GM23338 (cell line): ENCODE data around the gene SH2D1A. TPM values are rescaled to one million over a fixed set of nuclear protein-coding genes. Genes with fewer than 3 reads are reported as not detected.

Source experiments
- ATAC-seq: fragments of 200-7000 bp; cut with Tn5 transposase; 3 replicates; pipeline ENCODE4 v1.9.1; 2020
- DNase-seq: peaks from one replicate; pipeline ENCODE4 v3.0.0-alpha.2; 2015; ENCODE audit warnings: low spot score
- H2AFZ ChIP-seq: fragments of 200-600 bp; sonication (generic); 2 replicates; pipeline ENCODE4 v1.8.0; 2016; ENCODE audit warnings: antibody characterized with exemption, mild to moderate bottlenecking, moderate library complexity
- H3F3A ChIP-seq: fragments of 200-600 bp; sonication (generic); replicated peaks from 2 replicates; pipeline ENCODE4 v1.8.0; 2017; ENCODE audit warnings: antibody characterized with exemption, mixed run types, low read depth
- H3K27ac ChIP-seq: fragments of 200-600 bp; sonication (generic); 2 replicates; pipeline ENCODE4 v1.6.1; 2016; ENCODE audit warnings: low read depth
- H3K27me3 ChIP-seq: fragments of 200-600 bp; sonication (generic); 2 replicates; pipeline ENCODE4 v1.8.0; 2016; ENCODE audit warnings: mild to moderate bottlenecking, mixed run types, moderate library complexity; ENCODE audit not compliant: insufficient read depth
- H3K36me3 ChIP-seq: fragments of 200-600 bp; sonication (generic); 2 replicates; pipeline ENCODE4 v1.8.0; 2016; ENCODE audit warnings: mild to moderate bottlenecking; ENCODE audit not compliant: insufficient read depth
- H3K4me1 ChIP-seq: fragments of 200-600 bp; sonication (generic); 2 replicates; pipeline ENCODE4 v1.8.0; 2016; ENCODE audit warnings: mild to moderate bottlenecking, moderate library complexity; ENCODE audit not compliant: insufficient read depth
- H3K4me2 ChIP-seq: fragments of 200-600 bp; sonication (generic); 2 replicates; pipeline ENCODE4 v1.7.1; 2017; ENCODE audit warnings: mixed run types
- H3K4me3 ChIP-seq: fragments of 200-600 bp; sonication (generic); 2 replicates; pipeline ENCODE4 v1.6.1; 2016; ENCODE audit warnings: mixed run types
- H3K79me2 ChIP-seq: fragments of 200-600 bp; sonication (generic); replicated peaks from 2 replicates; pipeline ENCODE4 v1.8.0; 2017; ENCODE audit warnings: mild to moderate bottlenecking; ENCODE audit not compliant: insufficient read depth
- H3K9me2 ChIP-seq: fragments of 200-600 bp; sonication (generic); 2 replicates; pipeline ENCODE4 v1.8.0; 2017; ENCODE audit not compliant: insufficient read depth
- H4K20me1 ChIP-seq: fragments of 200-600 bp; sonication (generic); replicated peaks from 2 replicates; pipeline ENCODE4 v1.8.0; 2017; ENCODE audit warnings: mild to moderate bottlenecking; ENCODE audit not compliant: insufficient read depth
- H3K27ac Mint-ChIP-seq: 2 replicates; pipeline ENCODE4 v1.8.0; 2020; ENCODE audit warnings: inconsistent platforms, mild to moderate bottlenecking, moderate library complexity, mixed read lengths
- H3K27me3 Mint-ChIP-seq: 3 replicates; pipeline ENCODE4 v1.8.0; 2022; ENCODE audit warnings: low read depth, mild to moderate bottlenecking, moderate library complexity, mixed read lengths, inconsistent platforms; ENCODE audit not compliant: insufficient read depth, poor library complexity
- H3K36me3 Mint-ChIP-seq: 3 replicates; pipeline ENCODE4 v1.8.0; 2021; ENCODE audit warnings: low read depth, mild to moderate bottlenecking, inconsistent platforms, moderate library complexity, mixed read lengths
- H3K4me1 Mint-ChIP-seq: 3 replicates; pipeline ENCODE4 v1.8.0; 2020; ENCODE audit warnings: mild to moderate bottlenecking, inconsistent platforms, mixed read lengths
- H3K4me3 Mint-ChIP-seq: 3 replicates; pipeline ENCODE4 v1.8.0; 2021; ENCODE audit warnings: moderate library complexity, mild to moderate bottlenecking, inconsistent platforms, mixed read lengths
- H3K9me3 Mint-ChIP-seq: 3 replicates; pipeline ENCODE4 v1.8.0; 2020; ENCODE audit warnings: moderate library complexity, mild to moderate bottlenecking, inconsistent platforms, mixed read lengths
- CREB1 ChIP-seq: fragments of 250-450 bp; sonication (Bioruptor Pico); IDR thresholded peaks from 2 replicates; pipeline ENCODE4 v1.5.0; 2020; ENCODE audit warnings: low read depth, mild to moderate bottlenecking, moderate library complexity
- EZH2phosphoT487 ChIP-seq: fragments of 200-600 bp; sonication (generic); IDR thresholded peaks from one replicate; pipeline ENCODE4 v1.8.1; 2018; ENCODE audit warnings: antibody characterized with exemption; ENCODE audit not compliant: unreplicated experiment
- JUNB ChIP-seq: IDR thresholded peaks from one replicate; pipeline ENCODE4 v1.6.1; 2016; ENCODE audit warnings: antibody characterized with exemption; ENCODE audit not compliant: unreplicated experiment
- POLR2AphosphoS5 ChIP-seq: IDR thresholded peaks from 2 replicates; pipeline ENCODE4 v1.6.1; 2016; ENCODE audit warnings: antibody characterized with exemption, low read depth
- ZNF114 ChIP-seq: fragments of 250-450 bp; sonication (Bioruptor Pico); IDR thresholded peaks from 2 replicates; pipeline ENCODE4 v1.5.0; 2020; ENCODE audit warnings: mild to moderate bottlenecking, moderate library complexity
- ZNF331 ChIP-seq: fragments of 250-450 bp; sonication (Bioruptor Pico); IDR thresholded peaks from 2 replicates; pipeline ENCODE4 v1.5.0; 2020; ENCODE audit warnings: low read depth, mild to moderate bottlenecking, moderate library complexity
- polyA plus RNA-seq: library from polyadenylated mRNA; unstranded; fragments of >200 nt; fragmentation: Nextera tagmentation; extraction: Ambion mirVana; gene quantifications from 2 replicates; pipeline ENCODE4 v1.2.1, GENCODE V29; 2016
- total RNA-seq: library from RNA; depleted of rRNA; stranded (reverse); fragments of >200 nt; shearing (Covaris generic); gene quantifications from 2 replicates; pipeline ENCODE4 v1.2.3, GENCODE V29; 2014
- TF ChIP-seq, protein P1 (sequence below): IDR thresholded peaks from 2 replicates; pipeline ENCODE4 v1.6.1; 2016; ENCODE audit warnings: antibody characterized with exemption
- TF ChIP-seq, protein P2 (sequence below): IDR thresholded peaks from one replicate; pipeline ENCODE4 v1.6.1; 2018; ENCODE audit warnings: antibody characterized with exemption; ENCODE audit not compliant: unreplicated experiment
- TF ChIP-seq, protein P3 (sequence below): fragments of 250-450 bp; sonication (Bioruptor Pico); IDR thresholded peaks from 2 replicates; pipeline ENCODE4 v1.5.0; 2020; ENCODE audit warnings: mild to moderate bottlenecking, moderate library complexity
- TF ChIP-seq, protein P4 (sequence below), 2 experiments: fragments of 200-600 bp in 1 of 2; sonication (generic) in 1 of 2; conservative IDR thresholded peaks; 2 replicates each; pipeline versions ENCODE4 v1.5.1 to v1.6.1; 2016 to 2017; ENCODE audit warnings: antibody characterized with exemption in 2 of 2, low read depth in 2 of 2, mild to moderate bottlenecking in 2 of 2, moderate library complexity in 1 of 2

Gene SH2D1A
- total and polyA plus RNA-seq, 2 experiments from 2014 or later = not detected

GRCh38 chrX:124328765-124329164, 17.6 kb upstream of the SH2D1A start:
- H2AFZ ChIP-seq = no peak overlapping the region
- H3K36me3 Mint-ChIP-seq = no peaks in the 10 kb centered on the region
- DNase-seq (no peak), ATAC-seq (no peak)
- H3F3A ChIP-seq = no peaks in the 10 kb centered on the region
- H3K27me3 Mint-ChIP-seq = no peaks in the 10 kb centered on the region
- H3K9me3 Mint-ChIP-seq = no peaks in the 10 kb centered on the region
- TF ChIP-seq JUNB = no peak
- TF ChIP-seq, protein P1, sequence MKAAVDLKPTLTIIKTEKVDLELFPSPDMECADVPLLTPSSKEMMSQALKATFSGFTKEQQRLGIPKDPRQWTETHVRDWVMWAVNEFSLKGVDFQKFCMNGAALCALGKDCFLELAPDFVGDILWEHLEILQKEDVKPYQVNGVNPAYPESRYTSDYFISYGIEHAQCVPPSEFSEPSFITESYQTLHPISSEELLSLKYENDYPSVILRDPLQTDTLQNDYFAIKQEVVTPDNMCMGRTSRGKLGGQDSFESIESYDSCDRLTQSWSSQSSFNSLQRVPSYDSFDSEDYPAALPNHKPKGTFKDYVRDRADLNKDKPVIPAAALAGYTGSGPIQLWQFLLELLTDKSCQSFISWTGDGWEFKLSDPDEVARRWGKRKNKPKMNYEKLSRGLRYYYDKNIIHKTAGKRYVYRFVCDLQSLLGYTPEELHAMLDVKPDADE = no peak
- TF ChIP-seq POLR2AphosphoS5 = no peak
- no peak for TF ChIP-seq CREB1
- no peak for TF ChIP-seq ZNF331 (CRISPR knock-in tag)
- no peak for TF ChIP-seq EZH2phosphoT487
- TF ChIP-seq, protein P2, sequence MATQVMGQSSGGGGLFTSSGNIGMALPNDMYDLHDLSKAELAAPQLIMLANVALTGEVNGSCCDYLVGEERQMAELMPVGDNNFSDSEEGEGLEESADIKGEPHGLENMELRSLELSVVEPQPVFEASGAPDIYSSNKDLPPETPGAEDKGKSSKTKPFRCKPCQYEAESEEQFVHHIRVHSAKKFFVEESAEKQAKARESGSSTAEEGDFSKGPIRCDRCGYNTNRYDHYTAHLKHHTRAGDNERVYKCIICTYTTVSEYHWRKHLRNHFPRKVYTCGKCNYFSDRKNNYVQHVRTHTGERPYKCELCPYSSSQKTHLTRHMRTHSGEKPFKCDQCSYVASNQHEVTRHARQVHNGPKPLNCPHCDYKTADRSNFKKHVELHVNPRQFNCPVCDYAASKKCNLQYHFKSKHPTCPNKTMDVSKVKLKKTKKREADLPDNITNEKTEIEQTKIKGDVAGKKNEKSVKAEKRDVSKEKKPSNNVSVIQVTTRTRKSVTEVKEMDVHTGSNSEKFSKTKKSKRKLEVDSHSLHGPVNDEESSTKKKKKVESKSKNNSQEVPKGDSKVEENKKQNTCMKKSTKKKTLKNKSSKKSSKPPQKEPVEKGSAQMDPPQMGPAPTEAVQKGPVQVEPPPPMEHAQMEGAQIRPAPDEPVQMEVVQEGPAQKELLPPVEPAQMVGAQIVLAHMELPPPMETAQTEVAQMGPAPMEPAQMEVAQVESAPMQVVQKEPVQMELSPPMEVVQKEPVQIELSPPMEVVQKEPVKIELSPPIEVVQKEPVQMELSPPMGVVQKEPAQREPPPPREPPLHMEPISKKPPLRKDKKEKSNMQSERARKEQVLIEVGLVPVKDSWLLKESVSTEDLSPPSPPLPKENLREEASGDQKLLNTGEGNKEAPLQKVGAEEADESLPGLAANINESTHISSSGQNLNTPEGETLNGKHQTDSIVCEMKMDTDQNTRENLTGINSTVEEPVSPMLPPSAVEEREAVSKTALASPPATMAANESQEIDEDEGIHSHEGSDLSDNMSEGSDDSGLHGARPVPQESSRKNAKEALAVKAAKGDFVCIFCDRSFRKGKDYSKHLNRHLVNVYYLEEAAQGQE = no peak
- TF ChIP-seq ZNF114 (CRISPR knock-in tag) = no peak
- TF ChIP-seq, protein P3, sequence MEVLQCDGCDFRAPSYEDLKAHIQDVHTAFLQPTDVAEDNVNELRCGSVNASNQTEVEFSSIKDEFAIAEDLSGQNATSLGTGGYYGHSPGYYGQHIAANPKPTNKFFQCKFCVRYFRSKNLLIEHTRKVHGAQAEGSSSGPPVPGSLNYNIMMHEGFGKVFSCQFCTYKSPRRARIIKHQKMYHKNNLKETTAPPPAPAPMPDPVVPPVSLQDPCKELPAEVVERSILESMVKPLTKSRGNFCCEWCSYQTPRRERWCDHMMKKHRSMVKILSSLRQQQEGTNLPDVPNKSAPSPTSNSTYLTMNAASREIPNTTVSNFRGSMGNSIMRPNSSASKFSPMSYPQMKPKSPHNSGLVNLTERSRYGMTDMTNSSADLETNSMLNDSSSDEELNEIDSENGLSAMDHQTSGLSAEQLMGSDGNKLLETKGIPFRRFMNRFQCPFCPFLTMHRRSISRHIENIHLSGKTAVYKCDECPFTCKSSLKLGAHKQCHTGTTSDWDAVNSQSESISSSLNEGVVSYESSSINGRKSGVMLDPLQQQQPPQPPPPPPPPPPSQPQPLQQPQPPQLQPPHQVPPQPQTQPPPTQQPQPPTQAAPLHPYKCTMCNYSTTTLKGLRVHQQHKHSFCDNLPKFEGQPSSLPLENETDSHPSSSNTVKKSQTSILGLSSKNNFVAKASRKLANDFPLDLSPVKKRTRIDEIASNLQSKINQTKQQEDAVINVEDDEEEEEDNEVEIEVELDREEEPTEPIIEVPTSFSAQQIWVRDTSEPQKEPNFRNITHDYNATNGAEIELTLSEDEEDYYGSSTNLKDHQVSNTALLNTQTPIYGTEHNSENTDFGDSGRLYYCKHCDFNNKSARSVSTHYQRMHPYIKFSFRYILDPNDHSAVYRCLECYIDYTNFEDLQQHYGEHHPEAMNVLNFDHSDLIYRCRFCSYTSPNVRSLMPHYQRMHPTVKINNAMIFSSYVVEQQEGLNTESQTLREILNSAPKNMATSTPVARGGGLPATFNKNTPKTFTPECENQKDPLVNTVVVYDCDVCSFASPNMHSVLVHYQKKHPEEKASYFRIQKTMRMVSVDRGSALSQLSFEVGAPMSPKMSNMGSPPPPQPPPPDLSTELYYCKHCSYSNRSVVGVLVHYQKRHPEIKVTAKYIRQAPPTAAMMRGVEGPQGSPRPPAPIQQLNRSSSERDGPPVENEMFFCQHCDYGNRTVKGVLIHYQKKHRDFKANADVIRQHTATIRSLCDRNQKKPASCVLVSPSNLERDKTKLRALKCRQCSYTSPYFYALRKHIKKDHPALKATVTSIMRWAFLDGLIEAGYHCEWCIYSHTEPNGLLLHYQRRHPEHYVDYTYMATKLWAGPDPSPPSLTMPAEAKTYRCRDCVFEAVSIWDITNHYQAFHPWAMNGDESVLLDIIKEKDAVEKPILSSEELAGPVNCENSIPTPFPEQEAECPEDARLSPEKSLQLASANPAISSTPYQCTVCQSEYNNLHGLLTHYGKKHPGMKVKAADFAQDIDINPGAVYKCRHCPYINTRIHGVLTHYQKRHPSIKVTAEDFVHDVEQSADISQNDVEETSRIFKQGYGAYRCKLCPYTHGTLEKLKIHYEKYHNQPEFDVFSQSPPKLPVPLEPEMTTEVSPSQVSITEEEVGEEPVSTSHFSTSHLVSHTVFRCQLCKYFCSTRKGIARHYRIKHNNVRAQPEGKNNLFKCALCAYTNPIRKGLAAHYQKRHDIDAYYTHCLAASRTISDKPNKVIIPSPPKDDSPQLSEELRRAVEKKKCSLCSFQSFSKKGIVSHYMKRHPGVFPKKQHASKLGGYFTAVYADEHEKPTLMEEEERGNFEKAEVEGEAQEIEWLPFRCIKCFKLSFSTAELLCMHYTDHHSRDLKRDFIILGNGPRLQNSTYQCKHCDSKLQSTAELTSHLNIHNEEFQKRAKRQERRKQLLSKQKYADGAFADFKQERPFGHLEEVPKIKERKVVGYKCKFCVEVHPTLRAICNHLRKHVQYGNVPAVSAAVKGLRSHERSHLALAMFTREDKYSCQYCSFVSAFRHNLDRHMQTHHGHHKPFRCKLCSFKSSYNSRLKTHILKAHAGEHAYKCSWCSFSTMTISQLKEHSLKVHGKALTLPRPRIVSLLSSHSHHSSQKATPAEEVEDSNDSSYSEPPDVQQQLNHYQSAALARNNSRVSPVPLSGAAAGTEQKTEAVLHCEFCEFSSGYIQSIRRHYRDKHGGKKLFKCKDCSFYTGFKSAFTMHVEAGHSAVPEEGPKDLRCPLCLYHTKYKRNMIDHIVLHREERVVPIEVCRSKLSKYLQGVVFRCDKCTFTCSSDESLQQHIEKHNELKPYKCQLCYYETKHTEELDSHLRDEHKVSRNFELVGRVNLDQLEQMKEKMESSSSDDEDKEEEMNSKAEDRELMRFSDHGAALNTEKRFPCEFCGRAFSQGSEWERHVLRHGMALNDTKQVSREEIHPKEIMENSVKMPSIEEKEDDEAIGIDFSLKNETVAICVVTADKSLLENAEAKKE (CRISPR knock-in tag) = no peak
- TF ChIP-seq, protein P4, sequence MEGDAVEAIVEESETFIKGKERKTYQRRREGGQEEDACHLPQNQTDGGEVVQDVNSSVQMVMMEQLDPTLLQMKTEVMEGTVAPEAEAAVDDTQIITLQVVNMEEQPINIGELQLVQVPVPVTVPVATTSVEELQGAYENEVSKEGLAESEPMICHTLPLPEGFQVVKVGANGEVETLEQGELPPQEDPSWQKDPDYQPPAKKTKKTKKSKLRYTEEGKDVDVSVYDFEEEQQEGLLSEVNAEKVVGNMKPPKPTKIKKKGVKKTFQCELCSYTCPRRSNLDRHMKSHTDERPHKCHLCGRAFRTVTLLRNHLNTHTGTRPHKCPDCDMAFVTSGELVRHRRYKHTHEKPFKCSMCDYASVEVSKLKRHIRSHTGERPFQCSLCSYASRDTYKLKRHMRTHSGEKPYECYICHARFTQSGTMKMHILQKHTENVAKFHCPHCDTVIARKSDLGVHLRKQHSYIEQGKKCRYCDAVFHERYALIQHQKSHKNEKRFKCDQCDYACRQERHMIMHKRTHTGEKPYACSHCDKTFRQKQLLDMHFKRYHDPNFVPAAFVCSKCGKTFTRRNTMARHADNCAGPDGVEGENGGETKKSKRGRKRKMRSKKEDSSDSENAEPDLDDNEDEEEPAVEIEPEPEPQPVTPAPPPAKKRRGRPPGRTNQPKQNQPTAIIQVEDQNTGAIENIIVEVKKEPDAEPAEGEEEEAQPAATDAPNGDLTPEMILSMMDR (conservative IDR thresholded peaks at IDR 0.05; ENCODE audit: low read depth in 2 of 2) = no peak
- no peaks in the 10 kb centered on the region for H3K79me2 ChIP-seq
- no peaks in the 10 kb centered on the region for H3K36me3 ChIP-seq
- no peak overlapping the region for H3K4me3 Mint-ChIP-seq
- H3K27me3 ChIP-seq = no peaks in the 10 kb centered on the region
- no peaks in the 10 kb centered on the region for H4K20me1 ChIP-seq
- H3K27ac ChIP-seq = no peak overlapping the region
- no peaks in the 10 kb centered on the region for H3K4me1 ChIP-seq
- no peak overlapping the region for H3K27ac Mint-ChIP-seq
- H3K4me3 ChIP-seq = no peak overlapping the region
- no peaks in the 10 kb centered on the region for H3K4me1 Mint-ChIP-seq
- no peak overlapping the region for H3K4me2 ChIP-seq
- no peaks in the 10 kb centered on the region for H3K9me2 ChIP-seq
